Aorta (tissue), 5 donors: ENCODE data around the gene GRK3. TPM values are rescaled to one million over a fixed set of nuclear protein-coding genes. Genes with fewer than 3 reads are reported as not detected.
"Not testable (repeated sequence)": the region's sequence is repeated elsewhere in the genome, so short reads cannot be mapped to it uniquely, and the experiment has no call there.

ENCODE experiments used
- ATAC-seq: fragments of 200-7000 bp; cut with Tn5 transposase; one replicate; pipeline ENCODE4 v1.9.1; 2022; ENCODE audit warnings: moderate library complexity; ENCODE audit not compliant: low FRiP score
- DNase-seq, 2 donors: peaks; one replicate each; pipeline ENCODE4 v3.0.0-alpha.2; 2020
- H3K27ac ChIP-seq, 2 donors: one replicate each; pipeline ENCODE4 v1.5.1; 2013; ENCODE audit warnings: low read length in 2 of 2, mild to moderate bottlenecking in 2 of 2, moderate library complexity in 2 of 2, control low read depth in 1 of 2, inconsistent platforms in 1 of 2, low read depth in 1 of 2
- H3K27me3 ChIP-seq, 2 donors: one replicate each; pipeline ENCODE4 v1.6.1; 2013; ENCODE audit warnings: control low read depth in 1 of 2, low read length in 1 of 2, mild to moderate bottlenecking in 1 of 2, moderate library complexity in 1 of 2; ENCODE audit not compliant: insufficient read depth in 2 of 2, control insufficient read depth in 1 of 2
- H3K36me3 ChIP-seq, 2 donors: one replicate each; pipeline ENCODE4 v1.6.1; 2013; ENCODE audit warnings: control low read depth in 1 of 2, low read length in 1 of 2, mild to moderate bottlenecking in 1 of 2; ENCODE audit not compliant: insufficient read depth in 2 of 2, control insufficient read depth in 1 of 2
- H3K4me1 ChIP-seq, 2 donors: one replicate each; pipeline ENCODE4 v1.6.1; 2013; ENCODE audit warnings: low read length in 2 of 2, control low read depth in 1 of 2, mild to moderate bottlenecking in 1 of 2, moderate library complexity in 1 of 2; ENCODE audit not compliant: insufficient read depth in 2 of 2, control insufficient read depth in 1 of 2
- H3K4me3 ChIP-seq, 2 donors: one replicate each; pipeline ENCODE4 v1.5.1; 2013; ENCODE audit warnings: low read length in 2 of 2, control low read depth in 1 of 2, mild to moderate bottlenecking in 1 of 2
- H3K9me3 ChIP-seq: one replicate; pipeline ENCODE4 v1.6.1; 2013; ENCODE audit warnings: mild to moderate bottlenecking, low read length; ENCODE audit not compliant: control insufficient read depth
- WGBS, 2 donors: extraction: QIAGEN DNeasy Blood & Tissue Kit; methylation state at CpG; one replicate each; pipeline ENCODE4 v1.1.7; 2013; 5-methylcytosine and 5-hydroxymethylcytosine counted together
- intact Hi-C, 2 donors: fragments of 100-400 bp; cut with DNase I; formaldehyde crosslinking; loops; one replicate each; pipeline versions ENCODE4 v1.14.2 to v1.15.0; 2022
- polyA plus RNA-seq, 2 donors: library from polyadenylated mRNA; stranded (reverse); fragments of 200-250 nt; gene quantifications; one replicate each; pipeline ENCODE4 v1.2.3, GENCODE V29; 2013
- total RNA-seq, 2 donors: library from RNA; stranded (reverse); fragmentation: NEBNext Ultra II Directional; extraction: Animal tissue kit (Norgen Biotek cat#: 25700); gene quantifications; one replicate each; pipeline ENCODE4 v1.2.1, GENCODE V29; 2021
- donor health status: healthy with polysubstance abuse.
- donor health status: Bipolar disorder and iron deficiency.
- donor health status: DM: no; HTN: no; CAD: no.
- donor health status: DM: no; HTN: no; CAD: no.
- donor health status: DM: yes; HTN: yes; CAD: no.

The GRK3 gene
- total and polyA plus RNA-seq, 4 donors = 0.23 to 11.4 (median 6.1) TPM

- DNase-seq = peak; percentile 58 to 80
Observed at GRCh38 chr22:25564979-25565677, 653 bp downstream of the GRK3 start.

DNA sequence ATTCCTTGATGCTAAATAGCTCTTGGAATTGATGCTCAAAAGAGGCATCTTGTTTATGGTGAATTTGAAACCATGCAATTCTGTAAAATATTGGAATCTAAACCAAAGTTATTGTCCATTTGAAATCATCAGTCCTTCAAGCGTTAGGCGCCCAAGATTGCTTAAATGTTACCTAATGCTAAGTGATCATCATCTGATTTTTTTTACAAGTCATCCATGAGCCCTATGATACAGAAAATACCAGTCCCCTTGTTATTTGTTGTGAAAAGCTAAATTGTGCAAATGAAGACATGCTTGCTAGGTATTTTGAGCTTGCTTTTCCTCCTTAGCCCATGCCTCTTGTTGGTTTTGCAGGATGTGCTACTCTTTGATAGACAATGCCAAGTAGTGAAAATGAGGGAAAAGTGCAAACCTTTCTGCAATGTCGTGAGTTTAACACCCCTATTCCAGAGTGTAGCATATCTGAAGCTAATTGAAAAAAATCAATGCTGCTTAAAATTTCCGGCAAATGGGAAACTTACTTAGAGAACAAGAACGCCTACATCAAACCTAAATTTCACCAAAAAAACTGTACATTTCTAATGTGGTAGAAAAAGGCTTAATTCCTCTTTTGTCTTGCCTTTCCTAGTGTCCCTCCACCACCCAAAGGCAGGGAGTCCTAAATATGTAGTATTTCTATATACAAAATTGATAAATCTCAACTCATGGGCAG lies 1.9 kb downstream of the GRK3 start:
- intact Hi-C loops = no loop called here
- DNase-seq = no peak
- WGBS, 2 donors = 89 to 91% methylated on average over 5 of the region's 5 CpGs
- H3K27me3 ChIP-seq = no peaks in the 10 kb centered on the region
- no peak for ATAC-seq
- H3K9me3 ChIP-seq = no peaks in the 10 kb centered on the region
- H3K27ac ChIP-seq = no peak overlapping the region
- H3K36me3 ChIP-seq = no peaks in the 10 kb centered on the region
- H3K4me3 ChIP-seq = no peak overlapping the region
- H3K4me1 ChIP-seq = peaks cover 0 to 3% of the 10 kb centered on the region in 2 donors

More at GRCh38 chr22:25564979-25565677, 653 bp downstream of the GRK3 start:
- no peaks in the 10 kb centered on the region for H3K9me3 ChIP-seq
- H3K36me3 ChIP-seq = no peaks in the 10 kb centered on the region
- peaks cover 0 to 3% of the 10 kb centered on the region in 2 donors for H3K4me1 ChIP-seq
- intact Hi-C loops = no loop called here
- WGBS, 2 donors = 1% methylated on average over 44 to 61 of the region's 61 CpGs
- no peaks in the 10 kb centered on the region for H3K27me3 ChIP-seq
- H3K27ac ChIP-seq = no peak overlapping the region
- peak overlapping the region; percentile 73 to 85 for H3K4me3 ChIP-seq
- ATAC-seq = peak; percentile 31

DNA sequence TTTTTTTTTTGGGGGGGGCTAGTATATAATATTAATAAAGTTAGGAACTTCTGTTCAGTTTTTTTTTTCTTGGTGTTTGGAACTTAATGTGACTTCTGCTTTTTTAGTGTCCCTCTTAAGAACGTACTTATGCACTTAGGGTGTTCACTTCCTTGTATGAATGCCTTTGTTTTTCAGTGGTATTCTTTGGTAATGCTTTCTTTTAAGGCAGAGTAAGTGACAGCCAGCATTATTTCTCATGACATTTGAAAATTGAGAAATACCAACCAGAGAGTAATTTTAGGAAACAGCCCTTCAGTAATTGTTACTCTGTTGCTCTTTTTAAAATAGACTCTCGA lies 2.4 kb downstream of the GRK3 start:
- H3K27ac ChIP-seq = no peak overlapping the region

GRCh38 chr22:25567251-25567675 lies 2.8 kb downstream of the GRK3 start:
- Histone ChIP-seq H3K9me3 (no peaks in the 10 kb centered on the region), H3K27me3 (no peaks in the 10 kb centered on the region), H3K36me3 (no peaks in the 10 kb centered on the region), H3K4me1 (peaks cover 0 to 3% of the 10 kb centered on the region in 2 donors), H3K4me3 (no peak overlapping the region), H3K27ac (no peak overlapping the region)
- intact Hi-C loops = no loop called here
- WGBS, 2 donors = 89 to 93% methylated on average over 1 of the region's 1 CpG
- ATAC-seq (no peak), DNase-seq (no peak)

More for the DNA sequence above, 2.4 kb downstream of the GRK3 start:
- ATAC-seq = no peak
- Histone ChIP-seq H3K36me3 (no peaks in the 10 kb centered on the region), H3K27me3 (no peaks in the 10 kb centered on the region), H3K4me1 (peaks cover 0 to 3% of the 10 kb centered on the region in 2 donors), H3K9me3 (no peaks in the 10 kb centered on the region), H3K4me3 (no peak overlapping the region)
- DNase-seq = no peak
- intact Hi-C loops = no loop called here
- WGBS, 2 donors = 84 to 91% methylated on average over 2 of the region's 2 CpGs

GRCh38 chr22:25568066-25568465 lies 3.6 kb downstream of the GRK3 start:
- ATAC-seq, H3K27me3 ChIP-seq, H3K4me1 ChIP-seq, H3K27ac ChIP-seq, H3K36me3 ChIP-seq, H3K4me3 ChIP-seq, intact Hi-C loops, H3K9me3 ChIP-seq, DNase-seq: not testable (repeated sequence)
- 91 to 94% methylated on average over 2 of the region's 2 CpGs for WGBS, 2 donors

DNA sequence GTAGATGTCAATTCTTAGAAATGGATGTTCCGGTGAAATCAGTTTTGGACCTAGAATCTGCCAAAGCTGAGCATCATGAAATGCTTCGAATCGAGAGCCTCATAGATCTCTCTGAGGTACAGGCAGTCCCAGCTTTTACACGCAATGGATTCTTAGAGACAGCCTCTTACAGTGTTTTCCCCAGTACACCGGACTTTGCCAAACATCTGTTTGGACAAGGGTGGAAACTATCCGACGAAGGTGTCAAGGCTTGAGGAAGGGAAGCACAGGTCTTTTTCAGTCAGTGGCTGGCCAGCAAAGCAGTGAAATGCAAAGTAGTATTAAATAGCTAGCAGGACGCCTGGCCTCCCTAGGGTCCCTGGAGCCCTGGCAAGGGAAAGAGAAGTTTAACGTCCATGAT lies 4.9 kb downstream of the GRK3 start:
- no peak overlapping the region for H3K27ac ChIP-seq
- no peak for DNase-seq
- no peak overlapping the region for H3K4me3 ChIP-seq
- H3K36me3 ChIP-seq = no peaks in the 10 kb centered on the region
- H3K9me3 ChIP-seq = no peaks in the 10 kb centered on the region
- intact Hi-C loops = no loop called here
- H3K4me1 ChIP-seq = peaks cover 0 to 3% of the 10 kb centered on the region in 2 donors
- no peaks in the 10 kb centered on the region for H3K27me3 ChIP-seq
- 85 to 90% methylated on average over 9 of the region's 9 CpGs for WGBS, 2 donors
- ATAC-seq = no peak

DNA sequence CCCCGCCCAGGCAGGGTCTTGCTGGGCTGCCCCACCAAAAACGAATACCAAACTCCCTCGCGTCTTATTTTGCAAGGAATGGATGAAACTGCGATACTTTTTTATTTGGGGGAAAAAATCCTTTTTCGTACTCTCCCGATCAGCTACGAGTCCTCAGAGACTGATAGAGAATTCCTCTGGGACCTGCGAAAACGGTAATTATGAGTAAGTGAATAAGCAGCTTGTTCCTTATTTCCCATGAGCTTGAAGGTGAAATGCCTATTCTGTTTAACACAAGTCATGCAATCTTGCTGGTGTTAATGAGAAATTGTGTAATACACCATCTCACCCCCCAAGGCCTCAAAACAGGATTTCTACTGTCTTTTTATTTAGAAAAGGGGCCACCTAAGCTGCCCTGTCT lies 5.5 kb downstream of the GRK3 start:
- WGBS, 2 donors = 89 to 95% methylated on average over 10 of the region's 10 CpGs
- Histone ChIP-seq H3K4me1 (peaks cover 0 to 3% of the 10 kb centered on the region in 2 donors), H3K27ac (no peak overlapping the region), H3K9me3 (no peaks in the 10 kb centered on the region), H3K4me3 (no peak overlapping the region), H3K36me3 (no peaks in the 10 kb centered on the region), H3K27me3 (no peaks in the 10 kb centered on the region)
- intact Hi-C loops = no loop called here
- DNase-seq (no peak), ATAC-seq (no peak)

- DNase-seq (no peak), ATAC-seq (no peak)
- no peaks in the 10 kb centered on the region for H3K27me3 ChIP-seq
- no peak overlapping the region for H3K4me3 ChIP-seq
- H3K27ac ChIP-seq = no peak overlapping the region
- intact Hi-C loops = no loop called here
- 93 to 94% methylated on average over 2 of the region's 2 CpGs for WGBS, 2 donors
- peaks cover 0 to 2% of the 10 kb centered on the region in 2 donors for H3K4me1 ChIP-seq
- no peaks in the 10 kb centered on the region for H3K36me3 ChIP-seq
- no peaks in the 10 kb centered on the region for H3K9me3 ChIP-seq
Observed at GRCh38 chr22:25570486-25570885, 6.0 kb downstream of the GRK3 start.
